ENCODE measurements around the gene ENOSF1. TPM values are rescaled to one million over a fixed set of nuclear protein-coding genes. Genes with fewer than 3 reads are reported as not detected.
"Not testable (repeated sequence)": the region's sequence is repeated elsewhere in the genome, so short reads cannot be mapped to it uniquely, and the experiment has no call there.

The ENOSF1 gene, protein sequence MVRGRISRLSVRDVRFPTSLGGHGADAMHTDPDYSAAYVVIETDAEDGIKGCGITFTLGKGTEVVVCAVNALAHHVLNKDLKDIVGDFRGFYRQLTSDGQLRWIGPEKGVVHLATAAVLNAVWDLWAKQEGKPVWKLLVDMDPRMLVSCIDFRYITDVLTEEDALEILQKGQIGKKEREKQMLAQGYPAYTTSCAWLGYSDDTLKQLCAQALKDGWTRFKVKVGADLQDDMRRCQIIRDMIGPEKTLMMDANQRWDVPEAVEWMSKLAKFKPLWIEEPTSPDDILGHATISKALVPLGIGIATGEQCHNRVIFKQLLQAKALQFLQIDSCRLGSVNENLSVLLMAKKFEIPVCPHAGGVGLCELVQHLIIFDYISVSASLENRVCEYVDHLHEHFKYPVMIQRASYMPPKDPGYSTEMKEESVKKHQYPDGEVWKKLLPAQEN
- 49.8 and 70.2 TPM in 2 replicates for total RNA-seq

DNA sequence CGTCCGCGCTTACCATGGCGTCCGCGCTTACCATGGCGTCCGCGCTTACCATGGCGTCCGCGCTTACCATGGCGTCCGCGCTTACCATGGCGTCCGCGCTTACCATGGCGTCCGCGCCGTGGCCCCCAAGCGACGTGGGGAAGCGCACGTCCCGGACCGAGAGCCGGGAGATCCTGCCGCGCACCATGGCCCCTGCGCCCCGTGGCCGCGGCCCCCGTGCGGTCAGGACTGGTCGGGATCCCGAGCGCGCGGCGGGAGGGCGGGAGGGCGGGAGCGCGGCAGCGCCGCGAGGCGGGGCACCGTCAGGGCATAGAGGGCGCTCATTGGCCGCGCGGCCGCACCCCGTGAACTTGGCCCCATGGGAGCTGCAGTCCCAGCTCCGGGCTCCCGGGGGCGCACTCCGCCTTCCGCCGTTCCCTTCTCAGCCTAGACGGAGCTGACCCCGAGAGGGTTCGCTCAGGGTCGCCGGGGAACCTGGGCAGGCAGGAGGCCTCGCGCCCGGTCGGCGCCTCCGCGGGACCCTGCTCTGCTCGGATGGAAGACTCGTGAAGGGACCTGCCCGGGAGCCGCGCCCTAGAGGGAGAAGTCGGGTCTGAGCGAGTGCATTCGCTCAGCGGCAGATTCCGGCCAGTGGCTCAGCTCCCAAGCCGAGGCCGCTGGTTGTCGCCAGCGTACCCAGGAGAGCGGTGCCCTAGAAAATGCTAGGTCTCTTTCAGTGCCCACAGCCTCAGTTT is at the start of gene ENOSF1:
Gene ENOSF1 (minus strand): TSS at position 230 of the 734 bp plus-strand sequence. CDS start 43 bp downstream, at position 187.
- DNase-seq (ENCODE audit: low read depth) = peak; percentile 37

DNA sequence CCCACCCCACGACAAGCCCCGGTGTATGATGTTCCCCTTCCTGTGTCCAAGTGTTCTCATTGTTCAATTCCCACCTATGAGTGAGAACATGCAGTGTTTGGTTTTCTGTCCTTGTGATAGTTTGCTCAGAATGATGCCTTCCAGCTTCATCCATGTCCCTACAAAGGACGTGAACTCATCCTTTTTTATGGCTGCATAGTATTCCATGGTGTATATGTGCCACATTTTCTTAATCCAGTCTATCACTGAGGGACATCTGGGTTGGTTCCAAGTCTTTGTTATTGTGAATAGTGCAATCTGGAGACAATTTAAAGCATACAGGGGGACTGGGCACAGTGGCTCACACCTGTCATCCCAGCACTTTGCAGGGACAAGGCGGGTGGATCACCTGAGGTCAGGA is 47.4 kb upstream of the ENOSF1 start:
- DNase-seq (ENCODE audit: low read depth) = not testable (repeated sequence)

GRCh38 chr18:755506-755905 is 43.1 kb upstream of the ENOSF1 start:
- DNase-seq (ENCODE audit: low read depth) = no peak

GRCh38 chr18:754656-755055 is 42.2 kb upstream of the ENOSF1 start:
- DNase-seq (ENCODE audit: low read depth) = peak; percentile 60

- DNase-seq (ENCODE audit: low read depth) = no peak
Observed at GRCh38 chr18:750456-750855, 38.0 kb upstream of the ENOSF1 start.

DNA sequence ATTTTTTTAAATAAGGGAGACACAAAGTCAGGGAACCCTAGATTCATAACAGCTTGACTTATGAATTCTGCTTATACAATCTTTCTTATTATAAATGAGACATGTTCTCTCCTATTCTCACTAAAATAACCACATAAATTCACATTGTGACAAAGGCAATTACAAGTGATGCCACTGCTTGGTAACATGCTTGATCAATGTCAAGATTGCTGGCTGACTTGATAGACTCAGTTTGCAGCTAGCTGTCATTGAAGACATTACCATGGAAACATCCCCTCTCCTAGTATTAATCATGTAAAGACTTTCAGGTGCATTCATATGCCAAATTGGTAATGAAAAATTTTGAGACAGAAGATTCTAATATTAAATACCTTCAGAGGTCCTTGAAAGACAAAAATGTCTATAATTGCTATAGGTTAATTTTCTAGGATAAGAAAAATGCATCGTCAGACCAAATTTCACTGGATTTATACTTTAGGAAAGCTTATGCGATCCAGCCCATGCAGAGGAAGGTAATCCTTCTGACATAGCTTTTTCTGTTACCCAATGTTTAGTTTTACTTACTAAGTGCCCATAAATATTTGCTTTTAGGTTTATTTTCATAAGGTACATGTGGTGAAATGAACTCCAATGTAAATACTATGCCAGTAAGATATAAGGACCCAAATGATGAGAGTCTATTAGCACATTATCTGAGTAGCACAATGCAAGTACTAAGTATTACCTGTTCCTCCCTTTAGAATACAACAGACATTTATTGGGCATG is 32.6 kb upstream of the ENOSF1 start:
- no peak for DNase-seq (ENCODE audit: low read depth)

DNA sequence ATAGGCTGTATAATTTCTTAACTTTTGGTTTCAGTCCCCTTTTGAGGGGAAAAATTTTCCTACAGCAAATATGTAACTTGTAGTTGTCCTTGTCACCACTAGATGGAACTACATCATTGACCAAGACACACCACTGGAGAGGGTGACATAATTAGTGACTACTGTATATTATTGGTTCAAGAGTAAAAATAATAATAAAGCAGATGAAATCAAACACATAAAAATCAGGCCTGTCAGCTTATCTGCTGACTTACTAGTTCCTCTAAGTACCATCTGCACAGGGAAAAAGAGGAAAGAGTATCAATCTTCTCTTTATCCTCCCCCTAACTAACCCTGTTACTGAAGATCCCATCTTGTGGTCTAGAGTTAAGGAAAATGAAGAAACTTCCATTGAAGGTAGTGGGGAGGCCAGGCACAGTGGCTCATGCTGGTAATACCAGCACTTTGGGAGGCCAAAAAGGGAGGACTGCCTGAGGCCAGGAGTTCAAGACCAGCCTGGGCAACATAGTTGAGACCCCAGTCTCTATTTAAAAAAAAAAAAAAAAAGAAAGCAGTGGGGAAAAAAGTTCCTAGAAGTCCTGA is 29.6 kb upstream of the ENOSF1 start:
- DNase-seq (ENCODE audit: low read depth) = peak; percentile 56

DNA sequence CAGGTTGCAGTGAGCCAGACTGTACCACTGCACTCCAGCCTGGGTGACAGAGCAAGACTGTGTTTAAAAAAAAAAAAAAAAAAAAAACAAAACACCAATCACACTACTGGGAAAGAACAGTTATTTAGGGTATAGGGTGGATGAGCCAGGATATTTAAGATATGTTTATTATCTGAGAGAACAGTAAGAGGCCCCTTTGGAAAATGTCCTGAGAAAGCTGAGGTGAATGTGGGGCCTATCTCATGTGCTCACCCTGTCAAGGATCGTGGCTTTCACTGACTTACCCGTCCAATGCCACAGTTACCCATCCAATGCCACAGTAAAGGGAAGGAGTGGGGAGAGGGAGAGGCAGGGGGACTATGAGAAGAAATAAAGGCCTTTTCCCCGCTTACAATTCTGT is 19.9 kb upstream of the ENOSF1 start:
- no peak for DNase-seq (ENCODE audit: low read depth)

GRCh38 chr18:731185-731584 is 18.8 kb upstream of the ENOSF1 start:
- DNase-seq (ENCODE audit: low read depth) = no peak

- DNase-seq (ENCODE audit: low read depth) = no peak
Observed at GRCh38 chr18:730692-731091, 18.3 kb upstream of the ENOSF1 start.

GRCh38 chr18:730120-730519 is 17.7 kb upstream of the ENOSF1 start:
- not testable (repeated sequence) for DNase-seq (ENCODE audit: low read depth)

DNA sequence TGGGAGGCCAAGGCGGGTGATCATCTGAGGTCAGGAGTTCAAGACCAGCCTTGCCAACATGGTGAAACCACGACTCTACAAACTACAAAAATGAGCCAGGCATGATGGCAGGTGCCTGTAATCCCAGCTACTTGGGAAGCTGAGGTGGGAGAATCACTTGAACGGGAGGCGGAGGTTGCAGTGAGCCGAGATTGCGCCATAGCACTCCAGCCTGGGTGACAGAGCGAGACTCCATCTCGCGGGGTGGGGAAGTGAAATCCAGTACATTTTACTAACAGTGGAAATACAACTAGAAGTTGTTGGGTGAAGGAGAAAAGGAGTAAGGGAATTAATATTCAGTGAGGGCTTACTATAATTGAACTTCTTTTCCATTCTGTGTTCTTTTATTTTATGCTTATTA is 13.2 kb upstream of the ENOSF1 start:
- DNase-seq (ENCODE audit: low read depth) = no peak

GRCh38 chr18:723541-724080 is 11.2 kb upstream of the ENOSF1 start:
- DNase-seq (ENCODE audit: low read depth) = no peak

- DNase-seq (ENCODE audit: low read depth) = no peak
Observed at GRCh38 chr18:717003-717402, 4.6 kb upstream of the ENOSF1 start.

- no peak for DNase-seq (ENCODE audit: low read depth)
Observed at GRCh38 chr18:715626-716025, 3.2 kb upstream of the ENOSF1 start.

DNA sequence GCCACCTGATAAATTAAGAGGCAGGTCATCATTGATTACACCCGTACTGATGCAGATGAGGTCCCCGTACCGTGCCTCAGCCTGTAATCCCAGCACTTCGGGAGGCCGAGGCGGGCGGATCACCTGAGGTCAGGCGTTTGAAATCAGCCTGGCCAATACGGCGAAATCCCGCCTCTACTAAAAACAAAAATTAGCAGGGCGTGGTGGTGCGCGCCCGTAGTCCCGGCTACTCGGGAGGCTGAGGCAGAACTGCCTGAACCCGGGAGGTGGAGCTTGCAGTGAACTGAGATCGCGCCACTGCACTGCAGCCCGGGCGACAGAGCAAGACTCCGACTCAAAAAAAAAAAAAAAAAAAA is 683 bp upstream of the ENOSF1 start:
- DNase-seq (ENCODE audit: low read depth) = no peak

DNA sequence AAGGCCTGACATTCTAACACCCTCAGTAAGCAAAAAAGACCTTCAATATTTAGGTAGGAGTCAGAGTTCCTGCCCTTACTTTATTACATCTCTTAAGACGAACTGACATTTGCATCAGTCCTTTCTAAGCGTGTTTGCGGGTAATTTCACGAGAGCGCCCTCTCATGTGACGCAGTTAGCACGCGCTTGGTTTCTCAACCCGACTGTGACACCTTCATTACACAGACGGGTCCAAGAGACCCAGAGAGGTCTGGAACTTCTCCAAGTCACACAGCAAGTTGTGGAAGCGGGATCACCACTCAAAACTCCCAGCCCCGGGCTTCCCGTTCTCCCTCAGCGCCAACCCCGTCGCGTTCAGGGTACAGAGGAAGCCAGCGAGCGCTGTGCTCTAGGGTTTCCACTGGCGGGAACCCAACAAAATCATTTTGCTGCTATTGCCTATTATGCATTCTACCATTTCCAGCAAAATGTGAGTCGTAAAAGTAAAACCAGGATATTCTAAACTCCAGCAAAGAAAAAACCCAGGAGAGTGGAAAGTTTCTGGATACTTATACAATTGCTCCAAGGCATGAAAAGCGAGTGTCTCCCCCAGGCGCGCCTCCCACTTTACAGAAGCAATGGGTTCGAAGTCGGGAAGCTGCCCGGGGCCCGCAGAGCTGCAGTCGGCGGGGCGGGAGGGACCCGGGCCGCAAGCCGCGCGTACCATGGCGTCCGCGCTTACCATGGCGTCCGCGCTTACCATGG is 601 bp downstream of the ENOSF1 start:
- peak; percentile 80 for DNase-seq (ENCODE audit: low read depth)

- no peak for DNase-seq (ENCODE audit: low read depth)
Observed at GRCh38 chr18:711310-711656, 1.1 kb downstream of the ENOSF1 start.

DNA sequence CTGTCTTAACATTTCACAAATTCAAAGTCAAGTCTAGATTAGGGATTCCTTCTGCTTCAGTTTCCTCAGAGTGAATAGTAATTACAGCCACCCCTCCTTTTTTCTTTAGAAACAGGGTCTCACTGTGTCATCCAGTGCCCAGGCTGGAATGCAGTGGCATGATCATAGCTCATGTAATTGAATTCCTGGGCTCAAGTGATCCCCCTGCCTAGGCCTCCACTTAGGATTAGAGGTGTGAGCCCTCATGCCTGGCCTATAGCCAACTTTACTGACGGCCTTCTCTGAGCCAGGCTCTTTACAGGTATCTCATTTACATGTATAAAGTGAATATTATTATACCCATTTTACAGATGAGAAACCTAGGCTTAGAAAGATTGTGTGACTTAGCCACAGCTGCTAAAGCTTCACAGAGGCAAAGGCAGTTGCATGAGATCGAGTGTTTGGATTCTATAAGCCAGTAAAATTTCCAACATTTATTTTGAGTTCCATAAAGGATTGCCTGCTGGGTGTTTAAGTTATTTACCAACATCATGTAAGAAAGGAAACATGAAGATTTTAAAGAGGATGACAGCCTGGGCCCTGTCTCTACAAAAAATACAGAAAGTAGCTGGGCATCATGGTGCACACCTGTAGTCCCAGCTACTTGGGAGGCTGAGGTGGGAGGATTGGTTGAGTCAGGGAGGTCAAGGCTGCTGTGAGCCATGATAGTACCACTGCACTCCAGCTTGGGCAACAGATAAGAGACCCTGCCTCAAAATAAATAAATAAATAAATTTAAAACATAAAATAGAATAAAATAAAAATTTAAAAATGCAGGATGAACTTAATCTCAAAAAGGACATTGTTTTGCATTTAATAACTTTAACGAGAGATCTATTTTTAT is 1.8 kb downstream of the ENOSF1 start:
- DNase-seq (ENCODE audit: low read depth) = no peak

DNA sequence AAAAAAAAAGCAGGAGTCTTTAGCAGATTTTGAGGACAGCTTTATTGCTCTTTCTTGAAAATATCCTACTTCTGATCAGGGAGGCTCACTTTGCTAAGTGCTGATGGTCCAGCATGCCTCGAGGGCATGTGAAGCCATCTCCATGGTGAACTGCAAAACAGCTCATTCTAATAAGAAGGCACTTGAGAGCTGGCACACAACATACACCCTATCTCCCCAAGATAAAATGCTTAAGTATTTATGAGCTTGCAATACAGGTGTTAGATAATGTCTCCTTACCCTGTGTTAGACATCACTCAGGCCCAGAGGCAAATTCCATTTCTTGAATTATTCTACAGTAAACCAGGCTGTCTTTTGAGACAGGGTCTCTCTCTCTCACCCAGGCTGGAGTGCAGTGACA is 2.7 kb downstream of the ENOSF1 start:
- DNase-seq (ENCODE audit: low read depth) = no peak
